GM12878 (cell line): Measurements from ENCODE around the gene FCN2. TPM values are rescaled to one million over a fixed set of nuclear protein-coding genes. Genes with fewer than 3 reads are reported as not detected.

Experiments used
- HDAC2 ChIP-seq: fragments of 200-600 bp; sonication (generic); IDR thresholded peaks from 2 replicates; pipeline ENCODE4 v1.6.1; 2017
- RAD51 ChIP-seq: fragments of 450-650 bp; IDR thresholded peaks from 2 replicates; pipeline ENCODE4 v1.6.1; 2016; ENCODE audit warnings: moderate library complexity, mild to moderate bottlenecking, inconsistent platforms
- polyA plus RNA-seq, 11 experiments: library from polyadenylated mRNA; depleted of rRNA in 4 of 11; unstranded in 6 of 11; stranded (reverse) in 5 of 11; fragments of >200 nt; fragmentation: Nextera tagmentation in 4 of 11; fragmentation: Illumina TruSeq in 1 of 11; extraction: Ambion mirVana in 4 of 11; extraction: Trizol in 1 of 11; gene quantifications; 1 replicate in 1 of 11; 2 replicates in 10 of 11; pipeline versions ENCODE4 v1.2.1 to v1.2.3, GENCODE V29; 2011 to 2016; ENCODE audit warnings: inconsistent platforms in 2 of 11, missing spikeins in 2 of 11, low read depth in 1 of 11
- total RNA-seq, 4 experiments: library from RNA; depleted of rRNA in 3 of 4; stranded (reverse); fragments of >200 nt in 3 of 4; fragmentation: Illumina TruSeq in 1 of 4; extraction: Trizol in 1 of 4; gene quantifications; 2 replicates each; pipeline versions ENCODE4 v1.2.1 to v1.2.3, GENCODE V29; 2013 to 2021
- TF ChIP-seq, protein P1 (sequence below): fragments of 450-650 bp; formaldehyde crosslinking; IDR thresholded peaks from 2 replicates; pipeline ENCODE4 v1.4.0; 2020; ENCODE audit warnings: mild to moderate bottlenecking, moderate library complexity
- TF ChIP-seq, protein P2 (sequence below): fragments of 450-650 bp; formaldehyde crosslinking; IDR thresholded peaks from 2 replicates; pipeline ENCODE4 v1.5.0; 2022; ENCODE audit warnings: mild to moderate bottlenecking, missing genetic modification characterization

The FCN2 gene
- total and polyA plus RNA-seq, 10 of the 15 experiments (the other 5 are each of a cell fraction or from before 2014, with no cell fraction given): not detected

DNA sequence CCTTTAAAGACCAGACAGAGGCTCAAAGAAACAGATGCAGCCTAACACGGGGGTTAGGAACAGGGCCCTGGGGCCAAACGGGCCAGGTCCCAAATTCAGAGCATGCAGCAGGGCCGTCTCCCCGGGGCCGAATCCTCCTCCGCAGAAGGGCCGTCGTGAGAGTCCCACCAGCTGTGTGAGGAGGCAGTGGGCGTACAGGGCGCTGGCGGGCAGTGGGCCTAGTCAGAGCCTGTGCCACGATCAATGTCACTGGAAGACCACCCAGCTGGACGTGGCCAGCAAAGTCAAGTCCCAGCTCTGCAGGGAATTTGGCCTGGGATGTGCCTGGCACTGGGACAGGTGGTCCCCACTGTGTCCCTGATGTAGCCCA, 15.8 kb upstream of the FCN2 start (continued):
- TF ChIP-seq, protein P1, sequence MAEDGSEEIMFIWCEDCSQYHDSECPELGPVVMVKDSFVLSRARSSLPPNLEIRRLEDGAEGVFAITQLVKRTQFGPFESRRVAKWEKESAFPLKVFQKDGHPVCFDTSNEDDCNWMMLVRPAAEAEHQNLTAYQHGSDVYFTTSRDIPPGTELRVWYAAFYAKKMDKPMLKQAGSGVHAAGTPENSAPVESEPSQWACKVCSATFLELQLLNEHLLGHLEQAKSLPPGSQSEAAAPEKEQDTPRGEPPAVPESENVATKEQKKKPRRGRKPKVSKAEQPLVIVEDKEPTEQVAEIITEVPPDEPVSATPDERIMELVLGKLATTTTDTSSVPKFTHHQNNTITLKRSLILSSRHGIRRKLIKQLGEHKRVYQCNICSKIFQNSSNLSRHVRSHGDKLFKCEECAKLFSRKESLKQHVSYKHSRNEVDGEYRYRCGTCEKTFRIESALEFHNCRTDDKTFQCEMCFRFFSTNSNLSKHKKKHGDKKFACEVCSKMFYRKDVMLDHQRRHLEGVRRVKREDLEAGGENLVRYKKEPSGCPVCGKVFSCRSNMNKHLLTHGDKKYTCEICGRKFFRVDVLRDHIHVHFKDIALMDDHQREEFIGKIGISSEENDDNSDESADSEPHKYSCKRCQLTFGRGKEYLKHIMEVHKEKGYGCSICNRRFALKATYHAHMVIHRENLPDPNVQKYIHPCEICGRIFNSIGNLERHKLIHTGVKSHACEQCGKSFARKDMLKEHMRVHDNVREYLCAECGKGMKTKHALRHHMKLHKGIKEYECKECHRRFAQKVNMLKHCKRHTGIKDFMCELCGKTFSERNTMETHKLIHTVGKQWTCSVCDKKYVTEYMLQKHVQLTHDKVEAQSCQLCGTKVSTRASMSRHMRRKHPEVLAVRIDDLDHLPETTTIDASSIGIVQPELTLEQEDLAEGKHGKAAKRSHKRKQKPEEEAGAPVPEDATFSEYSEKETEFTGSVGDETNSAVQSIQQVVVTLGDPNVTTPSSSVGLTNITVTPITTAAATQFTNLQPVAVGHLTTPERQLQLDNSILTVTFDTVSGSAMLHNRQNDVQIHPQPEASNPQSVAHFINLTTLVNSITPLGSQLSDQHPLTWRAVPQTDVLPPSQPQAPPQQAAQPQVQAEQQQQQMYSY (CRISPR knock-in tag): no peak
- TF ChIP-seq HDAC2 (no peak), RAD51 (no peak)
- TF ChIP-seq, protein P2, sequence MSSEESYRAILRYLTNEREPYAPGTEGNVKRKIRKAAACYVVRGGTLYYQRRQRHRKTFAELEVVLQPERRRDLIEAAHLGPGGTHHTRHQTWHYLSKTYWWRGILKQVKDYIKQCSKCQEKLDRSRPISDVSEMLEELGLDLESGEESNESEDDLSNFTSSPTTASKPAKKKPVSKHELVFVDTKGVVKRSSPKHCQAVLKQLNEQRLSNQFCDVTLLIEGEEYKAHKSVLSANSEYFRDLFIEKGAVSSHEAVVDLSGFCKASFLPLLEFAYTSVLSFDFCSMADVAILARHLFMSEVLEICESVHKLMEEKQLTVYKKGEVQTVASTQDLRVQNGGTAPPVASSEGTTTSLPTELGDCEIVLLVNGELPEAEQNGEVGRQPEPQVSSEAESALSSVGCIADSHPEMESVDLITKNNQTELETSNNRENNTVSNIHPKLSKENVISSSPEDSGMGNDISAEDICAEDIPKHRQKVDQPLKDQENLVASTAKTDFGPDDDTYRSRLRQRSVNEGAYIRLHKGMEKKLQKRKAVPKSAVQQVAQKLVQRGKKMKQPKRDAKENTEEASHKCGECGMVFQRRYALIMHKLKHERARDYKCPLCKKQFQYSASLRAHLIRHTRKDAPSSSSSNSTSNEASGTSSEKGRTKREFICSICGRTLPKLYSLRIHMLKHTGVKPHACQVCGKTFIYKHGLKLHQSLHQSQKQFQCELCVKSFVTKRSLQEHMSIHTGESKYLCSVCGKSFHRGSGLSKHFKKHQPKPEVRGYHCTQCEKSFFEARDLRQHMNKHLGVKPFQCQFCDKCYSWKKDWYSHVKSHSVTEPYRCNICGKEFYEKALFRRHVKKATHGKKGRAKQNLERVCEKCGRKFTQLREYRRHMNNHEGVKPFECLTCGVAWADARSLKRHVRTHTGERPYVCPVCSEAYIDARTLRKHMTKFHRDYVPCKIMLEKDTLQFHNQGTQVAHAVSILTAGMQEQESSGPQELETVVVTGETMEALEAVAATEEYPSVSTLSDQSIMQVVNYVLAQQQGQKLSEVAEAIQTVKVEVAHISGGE (CRISPR knock-in tag): no peak
